GM21717 (cell line): ENCODE data around the gene NFIX.

Source experiments
- ATAC-seq: cut with Tn5 transposase; IDR thresholded peaks from one replicate; pipeline ENCODE4 v1.9.1; 2021; ENCODE audit warnings: mild to moderate bottlenecking, moderate library complexity; ENCODE audit not compliant: unreplicated experiment

The NFIX gene

GRCh38 chr19:13006431-13007281 is 11.4 kb downstream of the NFIX start:
- ATAC-seq: no peak

- ATAC-seq: no peak
Measured at GRCh38 chr19:13007292-13008045, 12.2 kb downstream of the NFIX start.

GRCh38 chr19:13008926-13009787 is 13.9 kb downstream of the NFIX start:
- ATAC-seq: no peak

DNA sequence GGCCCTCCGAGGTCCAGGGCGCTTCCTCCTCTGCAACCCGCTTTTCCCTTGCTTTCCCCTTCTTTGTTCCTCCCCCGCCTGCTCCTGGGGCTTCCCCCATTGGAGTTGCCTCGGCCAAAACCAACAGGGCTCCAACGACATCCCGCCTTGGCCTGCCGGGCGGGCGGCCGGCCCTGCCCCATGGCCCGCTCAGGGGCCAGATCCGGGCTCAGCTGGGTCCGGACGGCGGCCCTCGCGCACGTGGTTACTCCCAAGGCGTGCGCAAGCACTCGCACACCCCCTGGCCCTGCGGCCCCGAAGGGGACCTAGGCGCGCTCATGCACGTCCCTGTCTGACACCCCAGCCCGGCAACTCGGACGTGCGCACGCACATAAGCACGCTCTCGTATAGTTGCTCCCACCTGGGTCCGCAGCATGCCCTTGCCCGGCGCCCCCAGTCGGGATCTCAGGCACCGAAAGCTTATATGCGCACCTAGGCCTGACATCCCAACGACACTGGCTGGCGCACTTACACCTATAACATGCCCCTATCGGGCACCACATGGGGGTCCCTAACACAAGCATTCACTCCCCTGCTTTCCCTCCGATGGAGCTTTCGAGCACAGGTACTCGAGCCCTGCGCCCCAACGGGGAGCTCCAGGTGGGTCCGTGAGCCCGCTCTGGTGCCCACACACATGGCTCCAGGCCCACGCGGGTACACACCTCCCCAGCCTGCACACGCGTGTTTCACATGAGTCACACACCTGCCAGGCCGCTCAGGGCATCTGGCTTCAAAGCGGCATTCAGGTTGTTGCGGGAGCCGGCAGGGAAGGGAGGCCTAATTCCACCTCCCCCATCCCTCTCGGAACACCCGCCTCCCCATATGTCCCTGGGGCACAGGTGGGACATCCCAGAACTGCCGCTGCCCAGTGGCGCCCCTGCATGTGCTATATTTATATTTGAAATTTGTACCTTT is 15.0 kb downstream of the NFIX start:
- no peak for ATAC-seq

- no peak for ATAC-seq
Measured at GRCh38 chr19:13010992-13011652, 15.8 kb downstream of the NFIX start.

- no peak for ATAC-seq
Measured at GRCh38 chr19:13011653-13012389, 16.5 kb downstream of the NFIX start.

DNA sequence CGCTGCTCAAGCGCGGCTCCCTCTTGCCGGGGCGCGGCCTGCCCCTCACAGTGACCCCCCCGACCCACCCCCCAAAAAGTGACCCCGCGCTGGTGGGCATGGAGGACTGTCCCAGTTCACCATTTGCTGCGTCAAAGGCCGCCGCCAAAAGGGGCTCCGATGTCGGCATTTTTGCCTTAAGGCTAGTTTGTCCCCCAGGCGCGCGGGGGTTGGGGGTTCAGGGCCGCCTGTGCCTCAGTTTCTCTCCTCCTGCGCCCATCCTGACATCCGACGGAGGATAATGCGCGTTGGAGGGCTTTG is 17.1 kb downstream of the NFIX start:
- ATAC-seq: no peak

- no peak for ATAC-seq
Measured at GRCh38 chr19:13012690-13013608, 17.7 kb downstream of the NFIX start.

- no peak for ATAC-seq
Measured at GRCh38 chr19:13013649-13014048, 18.4 kb downstream of the NFIX start.

DNA sequence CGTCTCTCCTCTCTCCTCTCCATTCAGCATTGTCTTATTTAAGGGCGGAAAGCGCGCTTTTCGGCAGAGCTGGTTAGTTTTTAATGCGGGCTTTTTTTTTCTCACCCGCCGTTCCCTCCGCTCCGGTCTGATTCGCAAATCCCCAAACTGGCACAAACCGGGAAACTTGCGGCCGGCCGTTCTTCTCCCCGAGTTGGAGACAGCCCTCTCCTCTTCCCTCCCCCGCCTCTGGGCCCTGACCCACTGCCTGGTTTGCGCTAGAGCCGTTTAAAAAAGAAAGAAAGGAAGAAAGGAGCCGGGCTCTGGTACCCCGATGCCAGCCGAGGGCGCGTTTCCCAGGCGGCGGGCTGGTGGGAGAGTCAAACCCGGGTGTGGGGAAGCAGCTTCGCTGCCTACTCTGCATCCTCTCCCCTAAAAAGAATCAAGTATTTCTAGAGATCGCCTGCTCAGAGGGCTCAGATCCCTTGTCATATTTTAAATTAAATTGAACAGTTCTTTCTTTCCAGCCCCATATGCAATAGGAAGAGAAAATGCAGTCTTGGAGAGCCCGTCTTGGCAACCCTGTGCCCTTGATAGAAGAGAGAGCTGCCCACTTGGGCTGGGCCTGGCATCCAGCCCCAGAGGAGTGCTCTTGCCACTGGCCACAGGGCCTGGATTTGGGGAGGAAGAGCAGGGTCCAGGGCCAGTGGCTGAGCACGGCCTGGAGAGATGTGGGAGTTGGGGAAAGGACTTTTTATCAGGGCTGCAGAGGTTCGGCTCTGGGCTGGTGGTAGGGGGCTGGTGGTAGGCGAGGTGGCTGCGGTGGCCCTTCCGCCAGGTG is 19.0 kb downstream of the NFIX start:
- no peak for ATAC-seq

DNA sequence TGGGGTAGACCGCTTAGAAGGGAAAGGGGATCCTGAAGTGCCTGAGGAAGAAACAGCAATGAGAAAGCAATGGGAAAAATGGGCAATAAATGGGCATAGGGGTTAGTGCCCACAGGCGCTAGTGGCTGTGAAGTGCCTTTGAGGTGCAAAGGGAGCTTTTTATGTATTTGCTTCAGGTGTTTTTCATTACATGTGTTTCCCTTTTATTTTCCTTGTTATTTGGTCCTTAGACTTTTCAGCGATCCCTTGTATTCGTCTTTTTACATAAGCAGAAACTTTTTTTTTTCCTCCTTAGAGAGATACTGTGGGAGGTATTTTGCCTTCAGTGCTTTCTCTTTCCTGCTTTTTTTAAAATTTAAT is 19.6 kb downstream of the NFIX start:
- ATAC-seq: no peak

- ATAC-seq: no peak
Measured at GRCh38 chr19:13015361-13016223, 20.3 kb downstream of the NFIX start.

DNA sequence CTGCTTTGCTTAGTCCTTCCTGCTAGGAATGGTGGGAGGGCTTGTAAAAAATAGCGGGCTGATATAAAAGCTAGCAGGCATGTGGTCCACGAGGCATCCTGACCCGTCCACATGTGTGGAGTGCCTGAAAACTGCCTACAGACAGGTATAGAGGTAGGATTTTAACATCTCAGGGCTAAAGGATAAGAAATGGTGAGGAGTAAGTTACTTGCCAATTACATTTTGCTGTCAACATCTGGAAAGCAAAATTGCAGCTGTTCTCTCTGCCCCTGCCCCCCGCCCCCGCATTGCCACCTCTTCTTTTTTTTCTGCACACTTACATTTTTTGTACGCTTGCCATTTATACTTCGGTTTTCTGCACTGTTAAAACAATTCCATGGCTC is 21.0 kb downstream of the NFIX start:
- no peak for ATAC-seq

GRCh38 chr19:13016628-13017305 is 21.5 kb downstream of the NFIX start:
- ATAC-seq: no peak

DNA sequence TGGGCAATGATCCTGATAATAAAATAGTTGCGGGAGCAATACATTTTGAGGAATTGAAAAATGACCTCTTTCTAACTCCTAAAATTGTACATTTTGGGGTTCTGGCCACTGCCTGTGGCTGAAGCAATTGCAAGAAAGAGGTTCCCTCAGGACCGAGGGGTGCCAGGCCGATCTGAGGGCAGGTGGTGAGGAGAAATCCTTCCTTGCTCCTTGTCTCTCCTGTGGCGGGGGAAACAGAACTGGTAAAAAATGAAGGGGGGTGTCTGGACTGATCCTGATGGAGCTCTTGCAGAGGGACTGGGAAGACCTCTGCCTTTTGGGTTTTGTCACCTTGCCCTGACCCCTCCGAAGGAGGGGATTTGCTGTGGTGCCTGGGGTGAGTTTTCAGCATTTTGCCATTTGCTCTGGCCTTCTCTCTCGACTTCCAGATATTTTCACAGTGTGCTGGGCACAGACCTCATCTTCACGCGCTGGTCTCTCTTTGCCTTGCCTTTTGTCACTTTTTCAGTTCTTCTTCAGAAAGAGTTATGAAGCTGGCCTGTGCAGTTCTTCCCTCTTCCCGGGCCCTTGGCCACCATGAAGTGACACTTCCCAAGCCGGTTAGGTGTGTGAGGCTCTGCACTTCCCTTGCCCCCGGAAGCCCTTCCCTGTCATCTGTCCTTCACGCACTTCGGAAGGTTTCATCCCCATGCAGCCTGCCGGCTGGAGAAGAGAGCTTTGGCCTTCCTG is 22.2 kb downstream of the NFIX start:
- no peak for ATAC-seq
